NCI-H2081 (cell line): ENCODE data around the gene FBLN2.

Experiments
- DNase-seq, 2 experiments: peaks; one replicate each; lab custom pipeline; 2025; lab: John Stamatoyannopoulos, UW

FBLN2 gene

DNA sequence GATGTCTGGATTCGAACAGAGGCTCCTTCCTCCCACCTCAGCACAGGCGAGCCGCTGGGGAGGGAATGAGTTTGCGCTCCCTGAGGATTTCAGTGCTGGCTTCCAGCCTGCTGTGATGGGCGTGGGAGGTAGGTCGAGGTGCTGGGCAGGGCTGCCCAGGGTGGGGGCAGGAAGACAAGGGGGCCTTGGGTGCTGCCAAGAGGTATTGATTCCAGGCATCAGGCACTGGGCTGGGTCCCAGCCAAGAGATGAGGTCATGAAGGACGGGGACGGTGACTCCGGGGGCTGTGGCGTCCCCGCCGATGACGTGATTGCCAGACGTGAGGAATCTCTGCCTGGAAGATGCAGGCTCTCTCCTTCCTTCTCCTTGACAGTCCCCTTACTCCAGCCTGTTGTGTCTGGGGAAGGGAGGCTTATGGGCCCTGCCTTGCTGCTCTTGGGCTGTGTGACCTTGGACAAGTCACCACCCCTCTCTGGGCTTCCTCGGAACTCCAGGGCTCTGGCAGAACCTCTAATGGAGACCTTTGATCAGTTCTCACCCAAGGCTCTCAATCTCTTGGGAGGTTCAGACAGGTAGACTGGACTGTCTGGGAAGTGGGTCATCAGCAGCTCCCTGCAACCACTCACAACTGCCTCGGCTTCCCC is 116.8 kb downstream of the FBLN2 start:
- DNase-seq: no peak

GRCh38 chr3:13666227-13666619 is 117.3 kb downstream of the FBLN2 start:
- DNase-seq: no peak

- DNase-seq: no peak
Measured at GRCh38 chr3:13666781-13667709, 118.1 kb downstream of the FBLN2 start.

DNA sequence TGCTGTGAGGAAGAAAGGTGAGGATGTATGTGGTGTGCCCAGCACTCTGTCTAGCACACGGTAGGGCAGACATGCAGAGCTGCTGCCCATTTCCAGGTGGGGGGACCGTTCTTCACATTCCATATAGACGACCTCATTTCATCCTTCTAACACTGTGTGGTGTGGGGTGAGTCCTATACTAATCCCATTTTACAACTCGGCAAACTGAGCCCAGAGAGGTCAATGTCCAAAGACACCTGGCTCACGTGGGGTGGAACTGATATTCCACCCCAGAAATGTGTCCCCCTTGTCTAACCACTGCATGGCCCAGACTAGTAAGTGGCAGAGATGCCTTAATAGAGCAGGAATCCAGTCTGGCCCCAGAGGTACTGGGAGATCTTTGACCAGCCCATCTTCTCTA is 119.2 kb downstream of the FBLN2 start:
- no peak for DNase-seq

DNA sequence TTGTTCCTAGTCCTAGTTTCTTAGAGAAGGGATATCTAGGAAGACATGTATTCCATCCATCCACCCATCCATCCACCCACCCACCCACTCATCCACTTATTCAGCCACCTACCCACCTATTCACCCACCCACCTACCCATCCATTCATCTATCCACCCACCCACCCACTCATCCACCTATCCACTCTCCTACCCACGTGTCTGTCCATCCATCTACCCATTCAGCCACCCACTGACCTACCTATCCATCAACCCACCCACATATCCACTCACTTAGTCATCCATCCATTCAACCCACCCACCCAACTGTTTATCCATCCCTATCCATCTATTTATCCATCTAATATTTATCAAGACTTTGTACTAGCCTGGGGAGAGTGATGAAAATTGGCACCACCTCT is 120.5 kb downstream of the FBLN2 start:
- no peak for DNase-seq

- DNase-seq: no peak
Measured at GRCh38 chr3:13670292-13670691, 121.4 kb downstream of the FBLN2 start.

- DNase-seq: no peak
Measured at GRCh38 chr3:13671482-13672233, 122.7 kb downstream of the FBLN2 start.

- no peak for DNase-seq
Measured at GRCh38 chr3:13673207-13673606, 124.3 kb downstream of the FBLN2 start.

DNA sequence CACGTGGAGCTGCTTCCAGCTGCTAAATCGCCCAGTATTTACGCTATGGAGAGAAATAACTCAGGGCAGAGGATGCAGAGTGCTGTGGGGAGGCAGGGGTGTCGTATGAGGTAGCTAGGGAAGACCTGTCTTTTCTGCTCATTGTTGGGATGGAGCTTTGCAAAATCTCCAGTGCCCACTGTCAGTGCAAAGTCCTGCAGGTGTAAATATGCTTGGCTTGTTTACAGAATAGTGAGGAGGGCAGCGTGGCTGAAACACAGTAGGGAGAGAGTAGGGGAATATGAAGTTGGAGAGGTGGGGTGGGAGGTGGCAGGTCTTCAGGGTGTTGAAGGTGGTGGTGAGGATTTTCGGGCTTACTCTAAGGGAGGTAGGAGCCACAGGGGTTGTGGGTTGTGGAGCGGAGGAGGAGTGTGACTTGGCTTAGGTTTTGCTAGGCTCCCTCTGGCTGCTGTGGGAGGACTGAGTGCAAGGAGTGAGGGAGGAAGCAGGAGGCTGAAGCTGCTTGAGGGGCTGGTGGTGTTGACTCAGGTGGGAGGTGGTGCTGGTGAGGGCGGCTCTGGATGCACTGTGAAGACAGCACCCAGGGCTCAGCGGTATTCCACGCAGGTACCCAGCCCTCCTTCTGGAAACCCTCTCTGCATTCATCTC is 125.7 kb downstream of the FBLN2 start:
- no peak for DNase-seq

GRCh38 chr3:13676356-13677017 is 127.6 kb downstream of the FBLN2 start:
- DNase-seq: no peak

- DNase-seq: no peak
Measured at GRCh38 chr3:13677272-13677671, 128.3 kb downstream of the FBLN2 start.

DNA sequence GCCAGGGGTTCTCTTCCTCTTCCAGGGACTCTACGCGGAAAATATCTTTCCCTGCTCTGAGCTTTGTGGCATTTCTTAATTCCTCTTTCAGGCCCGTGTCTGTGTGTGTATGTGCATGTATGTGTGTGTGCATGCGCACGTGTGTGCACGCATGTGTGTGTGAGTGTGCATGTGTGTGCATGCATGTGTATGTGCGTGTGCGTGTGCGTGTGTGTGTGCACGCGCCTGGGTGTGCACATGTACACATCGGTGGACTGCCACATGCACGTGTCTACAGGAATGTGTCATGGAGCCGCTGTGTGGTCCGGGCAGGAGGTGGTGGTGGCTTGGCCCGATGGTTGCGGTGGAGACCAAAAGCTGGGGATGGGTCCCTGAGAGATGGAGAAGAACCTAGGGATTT is 133.0 kb downstream of the FBLN2 start:
- no peak for DNase-seq

DNA sequence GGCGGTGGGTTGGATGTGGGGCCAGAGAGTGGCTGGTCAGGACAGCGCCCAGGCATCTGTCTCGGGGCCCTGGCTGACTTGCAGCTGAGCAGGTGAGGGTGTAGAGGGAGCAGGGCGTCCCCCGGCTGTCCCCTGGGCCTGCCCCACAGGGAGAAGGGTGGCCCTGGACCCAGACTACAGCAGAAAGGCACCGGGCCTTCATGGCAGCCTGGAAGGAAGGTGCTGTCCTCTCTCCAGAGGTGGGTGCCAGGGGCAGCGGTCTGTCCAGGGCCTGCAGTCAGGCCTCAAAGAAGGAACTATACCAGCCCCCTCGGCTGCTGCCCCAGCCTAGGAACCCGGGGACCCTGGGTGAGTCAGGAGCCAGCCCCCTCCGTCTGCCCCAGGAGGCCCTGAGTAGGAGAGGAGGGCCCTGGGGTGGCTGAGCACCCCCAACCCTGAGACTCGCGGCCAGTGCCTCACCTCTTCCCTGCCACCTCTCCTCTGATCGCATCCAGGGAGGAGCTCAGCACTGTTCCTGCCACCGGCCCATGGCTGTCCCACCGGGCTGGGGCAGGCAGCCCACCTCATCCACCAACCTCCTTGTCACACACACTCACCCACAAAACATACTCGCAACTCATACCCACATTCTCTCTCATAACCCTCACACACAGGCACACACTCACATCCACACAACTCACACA is 133.5 kb downstream of the FBLN2 start:
- no peak for DNase-seq

- no peak for DNase-seq
Measured at GRCh38 chr3:13683288-13683687, 134.4 kb downstream of the FBLN2 start.

GRCh38 chr3:13683772-13684171 is 134.8 kb downstream of the FBLN2 start:
- no peak for DNase-seq

DNA sequence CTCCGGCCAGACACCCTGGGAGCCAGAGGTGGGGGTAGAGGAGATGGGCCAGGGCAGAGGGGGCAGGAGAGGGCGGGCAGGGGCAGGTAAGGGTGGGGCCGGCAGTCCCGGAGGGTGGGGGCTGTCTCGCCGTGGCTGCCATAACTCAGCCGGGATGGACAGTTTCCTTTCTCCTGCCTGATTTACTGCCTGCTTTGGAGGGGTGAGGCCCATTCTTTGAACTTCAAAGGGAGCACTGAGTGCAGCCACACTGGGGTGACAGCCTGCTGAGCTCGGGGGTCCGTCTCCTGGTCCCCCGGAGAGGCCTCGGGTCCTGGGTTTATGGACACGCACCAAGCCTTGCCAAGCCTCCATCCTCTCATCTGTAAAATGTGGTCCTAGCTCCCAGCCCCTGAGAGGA is 135.4 kb downstream of the FBLN2 start:
- DNase-seq: no peak

- no peak for DNase-seq
Measured at GRCh38 chr3:13684854-13685253, 135.9 kb downstream of the FBLN2 start.

DNA sequence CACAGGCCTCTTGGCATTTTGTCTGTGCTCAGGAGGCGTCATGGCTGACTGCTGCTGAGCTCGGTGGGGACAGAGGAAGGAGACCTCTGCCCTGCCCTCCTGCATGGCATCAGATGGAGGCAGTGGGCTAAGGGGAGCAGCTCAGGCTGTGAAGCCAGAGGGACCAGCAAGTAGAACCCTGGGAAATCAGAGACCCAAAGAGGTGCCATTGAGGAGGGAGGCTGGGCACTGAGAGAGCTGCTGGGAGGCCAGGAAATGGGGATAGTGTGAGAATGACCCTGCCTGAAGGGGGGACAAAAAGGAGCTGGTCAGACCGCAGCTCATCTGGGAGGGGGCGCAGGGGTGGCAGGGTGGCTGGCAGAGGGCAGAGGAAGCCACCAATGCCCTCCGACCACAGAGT is 136.8 kb downstream of the FBLN2 start:
- DNase-seq: no peak

GRCh38 chr3:13686367-13687160 is 137.6 kb downstream of the FBLN2 start:
- DNase-seq: no peak

DNA sequence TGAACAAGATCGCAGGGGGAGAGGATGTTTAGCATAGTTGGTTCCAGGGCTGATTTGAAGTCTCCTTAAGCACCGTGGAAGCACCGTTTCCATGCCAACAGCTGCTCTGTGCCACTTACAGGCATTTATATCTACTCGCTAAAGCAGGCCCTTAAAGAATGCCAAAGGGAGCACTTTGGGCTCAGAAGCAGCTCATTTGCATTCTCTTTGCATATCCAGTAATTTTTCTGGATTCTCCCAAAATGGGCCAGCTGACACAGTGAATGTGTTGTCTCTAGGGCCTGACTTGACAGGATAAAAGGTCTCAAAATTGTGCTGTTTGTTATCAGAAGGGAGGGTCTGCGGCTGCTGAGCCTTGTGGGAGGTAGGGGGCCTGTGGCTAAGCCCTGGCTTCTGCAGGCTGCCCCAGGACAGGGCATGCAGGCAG is 138.6 kb downstream of the FBLN2 start:
- DNase-seq: no peak
